Fibroblast of lung (primary cell): ENCODE data around the gene FAM153A. TPM values are rescaled to one million over a fixed set of nuclear protein-coding genes. Genes with fewer than 3 reads are reported as not detected.
A peak's percentile ranks its signal among the peaks of the same experiment; 100 is the strongest.
"Not testable (repeated sequence)": the region's sequence is repeated elsewhere in the genome, so short reads cannot be mapped to it uniquely, and the experiment has no call there.

Source experiments
- DNase-seq, 2 donors: peaks; one replicate each; pipeline versions ENCODE4 v3.0.0 to v3.0.0-alpha.2; 2010; ENCODE audit warnings: low read depth in 2 of 2
- H2AFZ ChIP-seq: 2 replicates; pipeline ENCODE4 v1.5.1; 2012; ENCODE audit warnings: low read length, control low read depth, inconsistent platforms
- H3K27ac ChIP-seq: 2 replicates; pipeline ENCODE4 v1.5.1; 2011; ENCODE audit warnings: low read length, control low read depth; ENCODE audit not compliant: insufficient read depth
- H3K27me3 ChIP-seq: 2 replicates; pipeline ENCODE4 v1.5.1; 2011; ENCODE audit warnings: mild to moderate bottlenecking, low read length; ENCODE audit not compliant: control insufficient read depth, insufficient read depth
- H3K36me3 ChIP-seq: 2 replicates; pipeline ENCODE4 v1.5.1; 2011; ENCODE audit warnings: low read length; ENCODE audit not compliant: control insufficient read depth, insufficient read depth
- H3K4me1 ChIP-seq: 2 replicates; pipeline ENCODE4 v1.5.1; 2011; ENCODE audit warnings: low read length; ENCODE audit not compliant: control insufficient read depth, insufficient read depth; ENCODE audit errors: extremely low read depth
- H3K4me2 ChIP-seq: 2 replicates; pipeline ENCODE4 v1.5.1; 2011; ENCODE audit warnings: low read length, control low read depth; ENCODE audit not compliant: insufficient read depth; ENCODE audit errors: extremely low read depth
- H3K4me3 ChIP-seq, 4 experiments: fragments of 200-600 bp in 1 of 4; sonication (generic) in 1 of 4; replicated peaks in 1 of 4; 2 replicates each; pipeline ENCODE4 v1.5.1; 2011 to 2016; ENCODE audit warnings: low read length in 4 of 4, low read depth in 3 of 4, mild to moderate bottlenecking in 3 of 4, control low read depth in 2 of 4, inconsistent platforms in 1 of 4, mixed read lengths in 1 of 4; ENCODE audit not compliant: insufficient read depth in 1 of 4; ENCODE audit errors: control extremely low read depth in 1 of 4
- H3K79me2 ChIP-seq: 2 replicates; pipeline ENCODE4 v1.5.1; 2012; ENCODE audit warnings: mild to moderate bottlenecking, low read length, inconsistent platforms; ENCODE audit not compliant: control insufficient read depth, insufficient read depth
- H3K9ac ChIP-seq: 2 replicates; pipeline ENCODE4 v1.5.1; 2011; ENCODE audit warnings: mild to moderate bottlenecking, low read length, control low read depth; ENCODE audit not compliant: insufficient read depth
- H3K9me3 ChIP-seq: 2 replicates; pipeline ENCODE4 v1.5.1; 2012; ENCODE audit warnings: low read depth, low read length; ENCODE audit not compliant: control insufficient read depth, insufficient read depth
- H4K20me1 ChIP-seq: 2 replicates; pipeline ENCODE4 v1.5.1; 2011; ENCODE audit warnings: low read length; ENCODE audit not compliant: control insufficient read depth, insufficient read depth; ENCODE audit errors: extremely low read depth
- polyA plus RNA-seq, 2 donors: library from polyadenylated mRNA; depleted of rRNA in 1 of 2; stranded (reverse) in 1 of 2; unstranded in 1 of 2; fragments of >200 nt; gene quantifications; 2 replicates each; pipeline ENCODE4 v1.2.1, GENCODE V29; 2011 to 2012; ENCODE audit warnings: missing spikeins in 1 of 2
- total RNA-seq: library from RNA; depleted of rRNA; stranded (reverse); fragments of >200 nt; gene quantifications from 2 replicates; pipeline ENCODE4 v1.2.1, GENCODE V29; 2014

Gene FAM153A
- total and polyA plus RNA-seq, 2 donors (not counting 1 experiment from before 2014, with no cell fraction given) = not detected

DNA sequence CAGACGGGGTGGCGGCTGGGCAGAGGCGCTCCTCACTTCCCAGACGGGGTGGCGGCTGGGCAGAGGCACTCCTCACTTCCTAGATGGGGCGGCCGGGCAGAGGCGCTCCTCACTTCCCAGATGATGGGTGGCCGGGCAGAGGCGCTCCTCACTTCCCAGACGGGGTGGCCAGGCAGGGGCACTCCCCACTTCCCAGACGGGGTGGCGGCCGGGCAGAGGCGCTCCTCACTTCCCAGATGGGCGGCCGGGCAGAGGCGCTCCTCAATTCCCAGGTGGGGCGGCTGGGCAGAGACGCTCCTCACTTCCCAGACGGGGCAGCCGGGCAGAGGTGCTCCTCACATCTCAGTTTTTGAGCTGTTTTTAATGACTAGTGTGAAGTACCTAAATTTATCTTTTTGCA, 86.6 kb downstream of the FAM153A start:
- not testable (repeated sequence) for H3K27ac ChIP-seq, H3K9ac ChIP-seq, H3K36me3 ChIP-seq, H3K4me2 ChIP-seq, H3K79me2 ChIP-seq, H3K4me1 ChIP-seq, H4K20me1 ChIP-seq, H3K9me3 ChIP-seq, DNase-seq, H3K4me3 ChIP-seq, H2AFZ ChIP-seq, H3K27me3 ChIP-seq

DNA sequence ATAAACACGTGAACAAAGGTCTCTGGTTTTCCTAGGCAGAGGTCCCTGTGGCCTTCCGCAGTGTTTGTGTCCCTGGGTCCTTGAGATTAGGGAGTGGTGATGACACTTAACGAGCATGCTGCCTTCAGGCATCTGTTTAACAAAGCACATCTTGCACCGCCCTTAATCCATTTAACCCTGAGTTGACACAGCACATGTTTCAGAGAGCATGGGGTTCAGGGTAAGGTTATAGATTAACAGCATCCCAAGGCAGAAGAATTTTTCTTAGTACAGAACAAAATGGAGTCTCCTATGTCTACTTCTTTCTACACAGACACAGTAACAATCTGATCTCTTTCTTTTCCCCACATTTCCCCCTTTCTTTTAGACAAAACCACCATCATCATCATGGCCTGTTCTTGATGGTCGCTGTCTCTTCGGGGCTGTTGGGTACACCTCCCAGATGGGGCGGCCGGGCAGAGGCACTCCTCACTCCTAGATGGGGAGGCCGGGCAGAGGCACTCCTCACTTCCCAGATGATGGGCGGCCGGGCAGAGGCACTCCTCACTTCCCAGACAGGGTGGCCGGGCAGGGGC, 87.3 kb downstream of the FAM153A start:
- H3K27ac ChIP-seq, H3K27me3 ChIP-seq, H2AFZ ChIP-seq, H3K9me3 ChIP-seq, H3K4me3 ChIP-seq, H3K4me2 ChIP-seq, H3K9ac ChIP-seq, H3K79me2 ChIP-seq, H3K36me3 ChIP-seq, DNase-seq, H3K4me1 ChIP-seq, H4K20me1 ChIP-seq: not testable (repeated sequence)

DNA sequence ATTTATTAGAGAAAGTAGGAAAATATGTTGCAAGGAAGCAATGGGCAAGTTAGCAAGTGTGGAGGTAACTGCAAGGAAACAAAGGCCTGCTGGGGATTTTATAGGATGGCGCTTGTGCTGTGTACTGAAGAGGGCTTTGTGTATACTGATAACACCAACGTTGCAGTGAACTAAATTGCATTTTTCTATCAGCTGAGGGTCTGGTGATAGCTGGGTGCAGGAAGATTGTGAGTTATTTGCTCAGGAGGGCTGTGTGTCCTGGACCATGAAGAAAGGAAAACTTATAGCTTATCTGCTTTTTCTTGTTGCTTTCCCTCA, 88.2 kb downstream of the FAM153A start:
- H3K27ac ChIP-seq, H3K4me2 ChIP-seq, H2AFZ ChIP-seq, H3K4me3 ChIP-seq, H3K9ac ChIP-seq, H3K4me1 ChIP-seq, H3K79me2 ChIP-seq, H4K20me1 ChIP-seq, H3K27me3 ChIP-seq, DNase-seq, H3K9me3 ChIP-seq, H3K36me3 ChIP-seq: not testable (repeated sequence)

DNA sequence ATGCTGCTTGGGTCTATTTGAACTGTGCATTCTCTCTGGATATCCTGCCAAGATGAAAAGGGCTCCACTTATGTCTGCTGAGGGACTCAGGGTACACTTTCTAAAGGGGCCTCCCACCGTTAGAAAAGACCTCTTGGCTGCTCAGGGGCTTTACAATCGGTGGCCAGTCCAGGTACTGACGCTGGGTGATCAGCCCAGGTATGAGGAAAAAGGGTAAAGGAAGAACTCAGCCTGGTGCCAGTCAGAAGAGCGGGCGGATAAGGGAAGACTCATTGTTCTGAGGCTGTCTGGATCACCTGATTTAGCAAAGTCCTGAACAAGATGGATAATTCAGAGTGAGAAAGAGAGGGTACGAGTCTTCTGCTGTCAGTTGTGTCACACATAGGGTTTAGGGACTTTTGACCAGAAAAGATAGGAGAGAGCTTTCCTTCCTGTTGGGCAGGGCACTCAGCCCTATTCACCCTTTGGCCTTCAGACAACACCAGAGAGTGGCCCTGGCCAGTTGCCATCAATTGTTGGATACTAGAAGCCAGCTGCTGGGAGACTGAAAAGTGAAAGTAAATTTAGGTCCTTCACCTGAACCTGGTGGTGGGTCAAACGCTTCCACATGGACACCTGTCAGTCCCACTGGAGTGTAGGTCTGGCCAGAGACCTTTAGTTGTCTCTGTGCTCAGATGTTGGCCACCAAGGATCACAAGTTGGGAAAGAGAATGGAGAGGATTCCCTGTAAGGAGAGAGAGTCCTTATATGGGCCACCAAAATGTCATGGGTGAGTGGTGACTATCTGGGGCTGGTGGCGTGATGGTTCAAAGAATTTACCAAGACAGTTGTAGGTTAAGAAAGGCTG, 88.8 kb downstream of the FAM153A start:
- H3K27me3 ChIP-seq, H3K4me2 ChIP-seq, DNase-seq, H3K27ac ChIP-seq, H3K4me1 ChIP-seq, H3K79me2 ChIP-seq, H3K9me3 ChIP-seq, H3K4me3 ChIP-seq, H3K36me3 ChIP-seq, H2AFZ ChIP-seq, H4K20me1 ChIP-seq, H3K9ac ChIP-seq: not testable (repeated sequence)

DNA sequence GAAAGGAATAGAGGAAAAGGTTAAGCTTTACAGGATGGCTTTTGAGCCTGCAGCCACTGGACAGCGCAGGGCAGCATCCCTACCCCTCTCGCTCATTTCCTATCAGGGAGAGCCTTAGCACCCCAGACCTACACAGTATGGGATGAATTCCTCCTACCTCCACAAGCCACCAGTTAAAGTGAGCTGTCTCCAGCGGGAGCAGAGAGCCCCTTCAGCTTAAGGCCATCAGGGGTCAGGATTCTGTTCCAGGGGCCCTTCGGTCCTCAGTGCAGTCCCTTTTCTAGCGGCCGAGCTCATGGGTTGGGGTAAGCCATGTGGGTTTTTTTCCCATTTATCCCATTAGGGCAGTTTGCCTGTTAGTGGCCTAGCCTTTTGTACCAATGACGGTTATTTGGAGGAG, 89.7 kb downstream of the FAM153A start:
- not testable (repeated sequence) for H3K36me3 ChIP-seq, H3K4me2 ChIP-seq, H3K4me1 ChIP-seq, H3K27ac ChIP-seq, H3K79me2 ChIP-seq, H2AFZ ChIP-seq, DNase-seq, H3K9ac ChIP-seq, H3K9me3 ChIP-seq, H4K20me1 ChIP-seq, H3K27me3 ChIP-seq, H3K4me3 ChIP-seq

DNA sequence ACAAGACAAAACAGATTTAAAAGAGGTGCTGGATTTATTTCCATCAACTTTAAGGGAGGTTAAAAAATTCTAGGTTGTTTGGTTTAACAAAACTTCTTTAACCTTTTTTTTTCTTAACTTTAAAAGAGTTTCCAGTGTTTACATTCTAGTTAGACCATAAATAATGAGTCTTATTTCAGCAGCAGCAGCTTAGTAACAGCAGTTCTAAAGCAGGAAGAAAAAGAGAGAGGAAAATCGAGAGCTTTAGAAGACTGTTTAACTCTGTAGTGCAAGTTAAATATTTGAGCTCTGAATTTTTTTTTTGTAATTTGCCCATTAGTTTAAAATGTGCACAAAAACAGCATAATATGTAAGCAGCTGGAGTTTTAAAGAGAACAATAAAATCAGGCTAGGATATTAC, 90.2 kb downstream of the FAM153A start:
- H3K36me3 ChIP-seq, H3K79me2 ChIP-seq, H3K9me3 ChIP-seq, H4K20me1 ChIP-seq, H3K4me3 ChIP-seq, H3K9ac ChIP-seq, H3K27me3 ChIP-seq, H3K4me2 ChIP-seq, H3K27ac ChIP-seq, H2AFZ ChIP-seq, H3K4me1 ChIP-seq: not testable (repeated sequence)
- peak in 1 of 2 donors; percentile 14 for DNase-seq
